T-helper 1 cell (primary cell): ENCODE data around the gene BICRAL.
"Not testable (repeated sequence)": the region's sequence is repeated elsewhere in the genome, so short reads cannot be mapped to it uniquely, and the experiment has no call there.

ENCODE experiments used
- DNase-seq, 5 donors: peaks; one replicate each; pipeline ENCODE4 v3.0.0-alpha.2; 2012 to 2020

BICRAL gene

DNA sequence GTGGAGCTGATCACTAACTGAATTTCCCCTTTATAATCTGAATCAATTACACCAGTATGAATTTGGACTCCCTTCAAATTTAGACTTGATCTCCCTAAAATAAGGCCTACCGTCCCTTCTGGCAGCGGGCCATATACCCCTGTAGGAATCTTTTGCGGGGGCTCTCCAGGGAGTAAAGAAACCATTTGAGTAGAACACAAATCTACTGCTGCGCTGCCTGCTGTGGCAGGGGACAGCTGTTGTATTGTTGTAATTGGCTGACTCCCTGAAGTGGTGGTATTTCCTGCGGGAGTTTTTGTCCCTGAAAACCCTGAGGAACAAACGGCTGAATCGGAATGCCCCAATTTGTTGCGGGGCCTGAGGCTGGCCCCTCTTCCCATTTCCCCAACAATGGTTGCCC is 118.0 kb downstream of the BICRAL start:
- no peak for DNase-seq

DNA sequence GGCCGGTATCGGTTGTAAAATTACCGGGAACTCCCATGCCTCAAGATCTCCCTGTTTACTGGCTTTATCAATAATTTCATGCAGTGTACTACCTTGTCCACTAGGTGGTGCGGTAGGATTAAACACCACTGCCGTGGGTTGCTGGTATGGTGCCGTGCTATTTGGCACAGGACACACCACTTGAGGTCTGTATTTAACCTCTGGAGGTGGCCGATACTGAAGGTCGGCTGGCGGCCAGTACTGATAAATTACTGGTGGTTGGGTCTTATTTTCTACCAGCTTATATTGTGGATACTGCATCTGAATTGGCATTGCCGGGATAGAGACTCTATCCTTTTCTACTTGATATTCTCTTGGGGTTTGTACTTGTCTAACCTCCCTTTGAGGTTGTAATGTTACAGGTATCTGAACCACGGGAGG is 119.7 kb downstream of the BICRAL start:
- DNase-seq, result peak; percentile 22 to 73 (median 64)

- DNase-seq, result not testable (repeated sequence)
Observed at GRCh38 chr6:42902429-42903263, 120.8 kb downstream of the BICRAL start.

- DNase-seq, result no peak
Observed at GRCh38 chr6:42904467-42904866, 122.6 kb downstream of the BICRAL start.

- DNase-seq, result no peak
Observed at GRCh38 chr6:42907336-42907735, 125.5 kb downstream of the BICRAL start.

- no peak for DNase-seq
Observed at GRCh38 chr6:42909835-42910234, 128.0 kb downstream of the BICRAL start.

- no peak for DNase-seq
Observed at GRCh38 chr6:42911171-42912021, 129.5 kb downstream of the BICRAL start.

GRCh38 chr6:42914546-42914945 is 132.7 kb downstream of the BICRAL start:
- no peak for DNase-seq

DNA sequence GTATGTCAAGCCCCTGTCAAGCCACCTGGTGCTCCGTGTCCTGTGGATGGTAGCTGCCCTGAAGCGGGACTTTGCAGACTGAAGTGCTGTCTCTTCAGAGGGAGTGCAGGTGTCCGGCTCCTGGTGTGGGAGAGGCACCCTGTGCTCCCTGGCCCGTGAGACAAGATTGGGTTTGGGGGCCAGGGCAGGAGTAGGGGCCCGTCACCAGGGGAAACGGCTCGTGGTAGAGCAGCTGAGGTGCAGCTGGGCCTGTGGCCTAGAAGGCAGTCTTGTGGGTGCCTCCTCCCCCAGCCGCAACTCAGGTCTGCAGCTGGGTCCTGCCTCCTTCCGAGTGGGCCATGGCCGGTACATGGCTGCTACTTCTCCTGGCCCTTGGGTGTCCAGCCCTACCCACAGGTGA is 133.9 kb downstream of the BICRAL start, which contains the start of gene PTCRA:
TSS of gene PTCRA (plus strand) at position 322 of the 400 bp plus-strand sequence. CDS start at position 339, 17 bp downstream.
- no peak for DNase-seq

GRCh38 chr6:42916288-42916687 is 134.4 kb downstream of the BICRAL start:
- no peak for DNase-seq
